Umbilical cord (tissue), 2 donors: Measurements from ENCODE around the gene DVL2. TPM values are rescaled to one million over a fixed set of nuclear protein-coding genes. Genes with fewer than 3 reads are reported as not detected.

ENCODE experiments used
- DNase-seq: peaks from one replicate; pipeline ENCODE4 v3.0.0-alpha.2; 2015; ENCODE audit warnings: low spot score
- total RNA-seq: library from RNA; depleted of rRNA; stranded (reverse); fragments of >200 nt; gene quantifications from one replicate; pipeline ENCODE4 v1.2.3, GENCODE V29; 2014; ENCODE audit warnings: low replicate concordance; ENCODE audit not compliant: insufficient read depth

The DVL2 gene
- total RNA-seq, 1 donor from 2014 or later = 64.8 TPM

- no peak for DNase-seq
Observed at GRCh38 chr17:7238420-7239090, 4.2 kb upstream of the DVL2 start.

GRCh38 chr17:7237761-7238419 lies 3.6 kb upstream of the DVL2 start:
- peak; percentile 79 for DNase-seq

GRCh38 chr17:7237266-7237760 lies 3.0 kb upstream of the DVL2 start:
- DNase-seq = no peak

GRCh38 chr17:7236808-7237207 lies 2.5 kb upstream of the DVL2 start:
- DNase-seq = no peak

- DNase-seq = no peak
Observed at GRCh38 chr17:7235693-7236665, 1.7 kb upstream of the DVL2 start.

- DNase-seq = no peak
Observed at GRCh38 chr17:7233701-7234082, 625 bp downstream of the DVL2 start.

- no peak for DNase-seq
Observed at GRCh38 chr17:7232114-7232513, 2.2 kb downstream of the DVL2 start.

GRCh38 chr17:7229504-7229903 lies 4.8 kb downstream of the DVL2 start:
- DNase-seq = no peak

- DNase-seq = no peak
Observed at GRCh38 chr17:7228920-7229319, 5.4 kb downstream of the DVL2 start.

GRCh38 chr17:7226721-7227710 lies 7.3 kb downstream of the DVL2 start:
- DNase-seq = no peak

GRCh38 chr17:7225711-7226331 lies 8.5 kb downstream of the DVL2 start:
- DNase-seq = no peak

GRCh38 chr17:7224661-7225111 lies 9.6 kb downstream of the DVL2 start:
- DNase-seq = no peak

GRCh38 chr17:7224110-7224509 lies 10.2 kb downstream of the DVL2 start:
- no peak for DNase-seq

- DNase-seq = no peak
Observed at GRCh38 chr17:7223375-7223774, 10.9 kb downstream of the DVL2 start.

GRCh38 chr17:7222972-7223292 lies 11.4 kb downstream of the DVL2 start:
- no peak for DNase-seq

GRCh38 chr17:7222093-7222971 lies 12.0 kb downstream of the DVL2 start:
- DNase-seq = no peak

- no peak for DNase-seq
Observed at GRCh38 chr17:7221278-7222092, 12.8 kb downstream of the DVL2 start.

- no peak for DNase-seq
Observed at GRCh38 chr17:7220593-7221277, 13.6 kb downstream of the DVL2 start.
